ENCODE results near the gene CCDC33.

Gene CCDC33

DNA sequence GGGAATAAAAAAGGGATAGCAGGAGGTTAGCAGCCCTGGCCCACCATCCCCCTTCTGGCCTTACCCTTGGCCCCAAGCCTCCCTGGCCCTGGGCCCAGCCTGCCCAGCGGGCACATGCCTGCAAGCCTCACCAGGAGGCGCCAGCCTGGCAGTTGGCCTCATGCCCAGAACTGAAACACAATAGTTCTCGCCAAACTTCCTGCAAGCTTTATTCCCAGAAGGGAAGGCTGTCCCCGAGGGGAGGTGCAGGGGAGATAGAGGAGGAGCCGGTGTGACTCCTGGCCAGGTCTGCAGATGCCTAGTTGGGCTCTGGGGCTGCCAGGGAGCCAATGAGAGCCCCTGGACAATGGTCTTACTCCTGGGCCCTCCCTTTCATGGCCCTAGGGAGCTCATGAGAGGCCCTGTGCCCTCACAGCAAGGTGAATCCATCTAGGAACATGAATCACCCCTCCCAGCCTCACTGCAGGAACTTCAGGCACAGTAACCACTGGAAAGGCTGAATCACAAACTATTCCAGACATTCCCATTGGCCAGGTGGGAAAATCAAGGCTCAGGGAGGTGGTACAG is 4.0 kb downstream of the CCDC33 start:
- TF ChIP-seq GLIS3 (CRISPR knock-in tag; IDR thresholded peaks at IDR 0.05): 0 out of 2 replicates have a peak, but pooled peaks have one; percentile 58
- TF ChIP-seq RARB (CRISPR knock-in tag; IDR thresholded peaks at IDR 0.05): no peak
- TF ChIP-seq CSRNP3 (CRISPR knock-in tag; IDR thresholded peaks at IDR 0.05): no peak
- TF ChIP-seq ARNTL (CRISPR knock-in tag; IDR thresholded peaks at IDR 0.05; ENCODE audit: borderline replicate concordance, low read depth): no peak
- TF ChIP-seq ZNF565 (CRISPR knock-in tag; conservative IDR thresholded peaks at IDR 0.05; ENCODE audit: low read depth): no peak
- TF ChIP-seq, protein P1, sequence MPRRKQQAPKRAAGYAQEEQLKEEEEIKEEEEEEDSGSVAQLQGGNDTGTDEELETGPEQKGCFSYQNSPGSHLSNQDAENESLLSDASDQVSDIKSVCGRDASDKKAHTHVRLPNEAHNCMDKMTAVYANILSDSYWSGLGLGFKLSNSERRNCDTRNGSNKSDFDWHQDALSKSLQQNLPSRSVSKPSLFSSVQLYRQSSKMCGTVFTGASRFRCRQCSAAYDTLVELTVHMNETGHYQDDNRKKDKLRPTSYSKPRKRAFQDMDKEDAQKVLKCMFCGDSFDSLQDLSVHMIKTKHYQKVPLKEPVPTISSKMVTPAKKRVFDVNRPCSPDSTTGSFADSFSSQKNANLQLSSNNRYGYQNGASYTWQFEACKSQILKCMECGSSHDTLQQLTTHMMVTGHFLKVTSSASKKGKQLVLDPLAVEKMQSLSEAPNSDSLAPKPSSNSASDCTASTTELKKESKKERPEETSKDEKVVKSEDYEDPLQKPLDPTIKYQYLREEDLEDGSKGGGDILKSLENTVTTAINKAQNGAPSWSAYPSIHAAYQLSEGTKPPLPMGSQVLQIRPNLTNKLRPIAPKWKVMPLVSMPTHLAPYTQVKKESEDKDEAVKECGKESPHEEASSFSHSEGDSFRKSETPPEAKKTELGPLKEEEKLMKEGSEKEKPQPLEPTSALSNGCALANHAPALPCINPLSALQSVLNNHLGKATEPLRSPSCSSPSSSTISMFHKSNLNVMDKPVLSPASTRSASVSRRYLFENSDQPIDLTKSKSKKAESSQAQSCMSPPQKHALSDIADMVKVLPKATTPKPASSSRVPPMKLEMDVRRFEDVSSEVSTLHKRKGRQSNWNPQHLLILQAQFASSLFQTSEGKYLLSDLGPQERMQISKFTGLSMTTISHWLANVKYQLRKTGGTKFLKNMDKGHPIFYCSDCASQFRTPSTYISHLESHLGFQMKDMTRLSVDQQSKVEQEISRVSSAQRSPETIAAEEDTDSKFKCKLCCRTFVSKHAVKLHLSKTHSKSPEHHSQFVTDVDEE (CRISPR knock-in tag; IDR thresholded peaks at IDR 0.05): peak; percentile 68
- no peak for TF ChIP-seq TOX (CRISPR knock-in tag; IDR thresholded peaks at IDR 0.05; ENCODE audit: borderline replicate concordance)
- TF ChIP-seq, protein P2, sequence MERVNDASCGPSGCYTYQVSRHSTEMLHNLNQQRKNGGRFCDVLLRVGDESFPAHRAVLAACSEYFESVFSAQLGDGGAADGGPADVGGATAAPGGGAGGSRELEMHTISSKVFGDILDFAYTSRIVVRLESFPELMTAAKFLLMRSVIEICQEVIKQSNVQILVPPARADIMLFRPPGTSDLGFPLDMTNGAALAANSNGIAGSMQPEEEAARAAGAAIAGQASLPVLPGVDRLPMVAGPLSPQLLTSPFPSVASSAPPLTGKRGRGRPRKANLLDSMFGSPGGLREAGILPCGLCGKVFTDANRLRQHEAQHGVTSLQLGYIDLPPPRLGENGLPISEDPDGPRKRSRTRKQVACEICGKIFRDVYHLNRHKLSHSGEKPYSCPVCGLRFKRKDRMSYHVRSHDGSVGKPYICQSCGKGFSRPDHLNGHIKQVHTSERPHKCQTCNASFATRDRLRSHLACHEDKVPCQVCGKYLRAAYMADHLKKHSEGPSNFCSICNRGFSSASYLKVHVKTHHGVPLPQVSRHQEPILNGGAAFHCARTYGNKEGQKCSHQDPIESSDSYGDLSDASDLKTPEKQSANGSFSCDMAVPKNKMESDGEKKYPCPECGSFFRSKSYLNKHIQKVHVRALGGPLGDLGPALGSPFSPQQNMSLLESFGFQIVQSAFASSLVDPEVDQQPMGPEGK (CRISPR knock-in tag; IDR thresholded peaks at IDR 0.05; ENCODE audit: borderline replicate concordance): no peak
- TF ChIP-seq ZFP3 (CRISPR knock-in tag; IDR thresholded peaks at IDR 0.05): 0 out of 2 replicates have a peak, but pooled peaks have one; percentile 65
- no peak for TF ChIP-seq ISL1 (CRISPR knock-in tag; IDR thresholded peaks at IDR 0.05)
- no peak for TF ChIP-seq PPARA (CRISPR knock-in tag; IDR thresholded peaks at IDR 0.05; ENCODE audit: borderline replicate concordance)
- no peak for TF ChIP-seq ZC3H10 (CRISPR knock-in tag; IDR thresholded peaks at IDR 0.05)
- no peak for TF ChIP-seq SNAI2 (CRISPR knock-in tag; IDR thresholded peaks at IDR 0.05)
- no peak for TF ChIP-seq ZNF70 (CRISPR knock-in tag; IDR thresholded peaks at IDR 0.05)
- 0 out of 2 replicates have a peak, but pooled peaks have one; percentile 48 for TF ChIP-seq CSDC2 (CRISPR knock-in tag; IDR thresholded peaks at IDR 0.05)
- no peak for TF ChIP-seq ZNF8 (CRISPR knock-in tag; IDR thresholded peaks at IDR 0.05)
- ATAC-seq: peak; percentile 91

- no peak for TF ChIP-seq ZFP30 (CRISPR knock-in tag; IDR thresholded peaks at IDR 0.05)
- TF ChIP-seq ZC3H10 (CRISPR knock-in tag; IDR thresholded peaks at IDR 0.05): no peak
- TF ChIP-seq CREB5 (CRISPR knock-in tag; IDR thresholded peaks at IDR 0.05; ENCODE audit: low read depth): no peak
- no peak for TF ChIP-seq GLIS3 (CRISPR knock-in tag; IDR thresholded peaks at IDR 0.05)
- no peak for TF ChIP-seq RARB (CRISPR knock-in tag; IDR thresholded peaks at IDR 0.05)
- TF ChIP-seq, protein P2 (CRISPR knock-in tag; IDR thresholded peaks at IDR 0.05; ENCODE audit: borderline replicate concordance): no peak
- no peak for TF ChIP-seq TOX (CRISPR knock-in tag; IDR thresholded peaks at IDR 0.05; ENCODE audit: borderline replicate concordance)
- TF ChIP-seq ESRRG (CRISPR knock-in tag; IDR thresholded peaks at IDR 0.05): no peak
- TF ChIP-seq, protein P1 (CRISPR knock-in tag; IDR thresholded peaks at IDR 0.05): no peak
- no peak for TF ChIP-seq TCF4 (CRISPR knock-in tag; IDR thresholded peaks at IDR 0.05; ENCODE audit: borderline replicate concordance)
- no peak for ATAC-seq
Observed at GRCh38 chr15:74240897-74241614, 4.9 kb downstream of the CCDC33 start.

All from SK-N-SH treated with all-trans-retinoic acid at 6 μM for 48 hours (cell line).